Smooth muscle cell (in vitro differentiated cells): Measurements from ENCODE around the gene MARS1. TPM values are rescaled to one million over a fixed set of nuclear protein-coding genes. Genes with fewer than 3 reads are reported as not detected.

Experiments
- DNase-seq: peaks from one replicate; lab custom pipeline; 2025; ENCODE audit not compliant: unreplicated experiment; lab: John Stamatoyannopoulos, UW
- H2AFZ ChIP-seq: fragments of 200-600 bp; sonication (generic); 2 replicates; pipeline ENCODE4 v1.6.0; 2016; ENCODE audit warnings: antibody characterized with exemption, low read depth, mild to moderate bottlenecking
- H3F3A ChIP-seq: fragments of 200-600 bp; sonication (generic); 2 replicates; pipeline ENCODE4 v1.6.0; 2017; ENCODE audit warnings: antibody characterized with exemption, low read depth
- H3K27ac ChIP-seq: fragments of 200-600 bp; sonication (generic); 2 replicates; pipeline ENCODE4 v1.5.1; 2016; ENCODE audit warnings: low read depth, mild to moderate bottlenecking
- H3K27me3 ChIP-seq: fragments of 200-600 bp; sonication (generic); 2 replicates; pipeline ENCODE4 v1.6.1; 2016; ENCODE audit warnings: low read depth, mild to moderate bottlenecking
- H3K36me3 ChIP-seq: fragments of 200-600 bp; sonication (generic); 2 replicates; pipeline ENCODE4 v1.5.1; 2016; ENCODE audit warnings: low read depth
- H3K4me1 ChIP-seq: fragments of 200-600 bp; sonication (generic); 2 replicates; pipeline ENCODE4 v1.5.1; 2016; ENCODE audit warnings: low read depth
- H3K4me2 ChIP-seq: fragments of 200-600 bp; sonication (generic); 2 replicates; pipeline ENCODE4 v1.6.0; 2016; ENCODE audit warnings: mild to moderate bottlenecking
- H3K4me3 ChIP-seq: fragments of 200-600 bp; sonication (generic); 2 replicates; pipeline ENCODE4 v1.5.1; 2016; ENCODE audit warnings: mild to moderate bottlenecking
- H3K79me2 ChIP-seq: fragments of 200-600 bp; sonication (generic); 2 replicates; pipeline ENCODE4 v1.6.0; 2016; ENCODE audit warnings: low read depth, mild to moderate bottlenecking
- H3K9ac ChIP-seq: fragments of 200-600 bp; sonication (generic); 2 replicates; pipeline ENCODE4 v1.6.0; 2016; ENCODE audit warnings: low read depth
- H3K9me3 ChIP-seq: fragments of 200-600 bp; sonication (generic); replicated peaks from 2 replicates; pipeline ENCODE4 v1.5.1; 2016; ENCODE audit warnings: low read depth
- H4K20me1 ChIP-seq: fragments of 200-600 bp; sonication (generic); 2 replicates; pipeline ENCODE4 v1.6.0; 2016; ENCODE audit warnings: low read depth
- CTCF ChIP-seq: fragments of 200-600 bp; sonication (generic); IDR thresholded peaks from 2 replicates; pipeline ENCODE4 v1.5.1; 2017; ENCODE audit warnings: borderline replicate concordance, mild to moderate bottlenecking, antibody characterized with exemption; ENCODE audit not compliant: insufficient read depth, poor library complexity, severe bottlenecking
- WGBS: methylation state at CpG from one replicate; pipeline ENCODE4 v1.1.7; 2016; ENCODE audit warnings: low lambda C conversion rate; 5-methylcytosine and 5-hydroxymethylcytosine counted together
- polyA plus RNA-seq: library from polyadenylated mRNA; unstranded; fragments of >200 nt; fragmentation: Nextera tagmentation; extraction: Ambion mirVana; gene quantifications from 2 replicates; pipeline ENCODE4 v1.2.1, GENCODE V29; 2016
- total RNA-seq: library from RNA; depleted of rRNA; stranded (reverse); fragments of >200 nt; gene quantifications from 2 replicates; pipeline ENCODE4 v1.2.3, GENCODE V29; 2014

MARS1 gene
- total and polyA plus RNA-seq, 2 experiments from 2014 or later, result 186 to 192 TPM

- Histone ChIP-seq H4K20me1 (peaks cover 45% of the 10 kb centered on the region), H3K27ac (no peak overlapping the region), H3K9ac (no peak overlapping the region), H3K4me2 (no peak overlapping the region), H3K4me3 (no peak overlapping the region), H3F3A (peaks cover 17% of the 10 kb centered on the region), H2AFZ (no peak overlapping the region), H3K36me3 (peaks cover 11% of the 10 kb centered on the region), H3K4me1 (no peaks in the 10 kb centered on the region), H3K79me2 (peaks cover 3% of the 10 kb centered on the region), H3K9me3 (no peaks in the 10 kb centered on the region), H3K27me3 (no peaks in the 10 kb centered on the region)
- TF ChIP-seq CTCF, result no peak
- no peak for DNase-seq
- 75% methylated on average over 6 of the region's 6 CpGs for WGBS
These were observed 48.1 kb downstream of the MARS1 start for GRCh38 chr12:57535764-57536596.

- Histone ChIP-seq H3K36me3 (peaks cover 11% of the 10 kb centered on the region), H3K79me2 (peaks cover 9% of the 10 kb centered on the region), H3K4me3 (no peak overlapping the region), H3F3A (peaks cover 13% of the 10 kb centered on the region), H2AFZ (no peak overlapping the region), H3K27ac (no peak overlapping the region), H3K4me2 (no peak overlapping the region), H3K4me1 (no peaks in the 10 kb centered on the region), H4K20me1 (peaks cover 49% of the 10 kb centered on the region), H3K9ac (no peak overlapping the region), H3K9me3 (no peaks in the 10 kb centered on the region), H3K27me3 (no peaks in the 10 kb centered on the region)
- no peak for TF ChIP-seq CTCF
- 100% methylated on average over 1 of the region's 1 CpG for WGBS
- no peak for DNase-seq
These were observed 48.7 kb downstream of the MARS1 start for GRCh38 chr12:57536597-57536942.

GRCh38 chr12:57539134-57539768 lies 51.4 kb downstream of the MARS1 start:
- 90% methylated on average over 5 of the region's 5 CpGs for WGBS
- Histone ChIP-seq H3K79me2 (peaks cover 22% of the 10 kb centered on the region), H3K27ac (no peak overlapping the region), H4K20me1 (peaks cover 65% of the 10 kb centered on the region), H3K9ac (no peak overlapping the region), H3F3A (no peaks in the 10 kb centered on the region), H3K27me3 (no peaks in the 10 kb centered on the region), H3K4me2 (no peak overlapping the region), H3K4me1 (no peaks in the 10 kb centered on the region), H3K4me3 (no peak overlapping the region), H3K36me3 (no peaks in the 10 kb centered on the region), H2AFZ (no peak overlapping the region), H3K9me3 (no peaks in the 10 kb centered on the region)
- no peak for DNase-seq
- TF ChIP-seq CTCF, result no peak
